ENCODE measurements around the gene NUBP1.

The NUBP1 gene

GRCh38 chr16:10806698-10807097 is 63.1 kb downstream of the NUBP1 start:
- no peak for DNase-seq (ENCODE audit: low read depth)

- no peak for DNase-seq (ENCODE audit: low read depth)
Measured at GRCh38 chr16:10808218-10808617, 64.6 kb downstream of the NUBP1 start.

DNA sequence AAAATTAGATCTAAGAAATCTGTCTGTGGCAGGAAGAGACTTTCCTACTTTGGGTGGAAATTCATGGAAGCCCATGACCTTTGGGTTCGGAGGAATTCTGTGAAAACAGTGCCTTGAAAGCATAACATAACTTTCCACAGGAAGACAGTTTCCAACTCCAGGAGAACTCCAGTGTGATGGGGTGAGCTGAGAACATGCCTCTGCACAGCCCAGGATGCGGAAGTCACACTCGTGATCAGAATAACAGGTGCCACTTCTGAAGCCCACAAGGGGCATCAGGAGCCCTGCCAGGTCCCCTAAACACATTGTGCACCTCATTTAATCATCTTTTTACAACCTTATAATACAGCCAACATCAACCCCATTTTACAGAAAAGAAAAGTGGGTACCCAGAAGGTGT is 65.2 kb downstream of the NUBP1 start:
- DNase-seq (ENCODE audit: low read depth): no peak

GRCh38 chr16:10809706-10810105 is 66.1 kb downstream of the NUBP1 start:
- no peak for DNase-seq (ENCODE audit: low read depth)

GRCh38 chr16:10812312-10813098 is 68.9 kb downstream of the NUBP1 start:
- no peak for DNase-seq (ENCODE audit: low read depth)

GRCh38 chr16:10813099-10813455 is 69.4 kb downstream of the NUBP1 start:
- DNase-seq (ENCODE audit: low read depth): no peak

- no peak for DNase-seq (ENCODE audit: low read depth)
Measured at GRCh38 chr16:10817514-10817913, 73.9 kb downstream of the NUBP1 start.

- no peak for DNase-seq (ENCODE audit: low read depth)
Measured at GRCh38 chr16:10817963-10818941, 74.6 kb downstream of the NUBP1 start, which contains the start of gene TVP23A. TSS of gene TVP23A (minus strand) at chr16:10818794. CDS start at chr16:10818493, 301 bp downstream.
